ENCODE results near the gene PDCD11. TPM values are rescaled to one million over a fixed set of nuclear protein-coding genes. Genes with fewer than 3 reads are reported as not detected.

The PDCD11 gene
- total RNA-seq, 1 donor from 2014 or later = 4.8 TPM

GRCh38 chr10:103443475-103444185 is 47.2 kb downstream of the PDCD11 start:
- H3K27ac ChIP-seq = peak overlapping the region; percentile 3 to 90
- no peak for TF ChIP-seq CTCF (IDR thresholded peaks at IDR 0.05)

GRCh38 chr10:103444478-103444877 is 48.1 kb downstream of the PDCD11 start:
- TF ChIP-seq CTCF (IDR thresholded peaks at IDR 0.05) = no peak
- intact Hi-C loops (cut with DNase I) = no loop called here
- no peak overlapping the region for H3K4me3 ChIP-seq
- H3K9me3 ChIP-seq = no peaks in the 10 kb centered on the region
- no peaks in the 10 kb centered on the region for H3K27me3 ChIP-seq
- peaks cover 35 to 43% of the 10 kb centered on the region in 2 donors for H3K4me1 ChIP-seq
- no peak for DNase-seq (ENCODE audit: low spot score in 2 of 2)
- H3K36me3 ChIP-seq = peaks cover 70 to 85% of the 10 kb centered on the region in 2 donors
- peak overlapping the region; percentile 90 to 95 for H3K27ac ChIP-seq

More at GRCh38 chr10:103443475-103444185, 47.2 kb downstream of the PDCD11 start:
- no peaks in the 10 kb centered on the region for H3K27me3 ChIP-seq
- peaks cover 71 to 86% of the 10 kb centered on the region in 2 donors for H3K36me3 ChIP-seq
- H3K9me3 ChIP-seq = no peaks in the 10 kb centered on the region
- DNase-seq (ENCODE audit: low spot score in 2 of 2) = no peak
- H3K4me3 ChIP-seq = no peak overlapping the region
- H3K4me1 ChIP-seq = peaks cover 29 to 34% of the 10 kb centered on the region in 2 donors
- intact Hi-C loops (cut with DNase I) = no loop called here

GRCh38 chr10:103445366-103445765 is 48.9 kb downstream of the PDCD11 start:
- peaks cover 36 to 51% of the 10 kb centered on the region in 2 donors for H3K4me1 ChIP-seq
- intact Hi-C loops (cut with DNase I) = no loop called here
- H3K27me3 ChIP-seq = no peaks in the 10 kb centered on the region
- peak overlapping the region; percentile 90 to 95 for H3K27ac ChIP-seq
- H3K36me3 ChIP-seq = peaks cover 62 to 84% of the 10 kb centered on the region in 2 donors
- H3K4me3 ChIP-seq = no peak overlapping the region
- TF ChIP-seq CTCF (IDR thresholded peaks at IDR 0.05) = no peak
- DNase-seq (ENCODE audit: low spot score in 2 of 2) = no peak
- H3K9me3 ChIP-seq = no peaks in the 10 kb centered on the region

- Histone ChIP-seq H3K4me3 (no peak overlapping the region), H3K36me3 (peaks cover 56 to 78% of the 10 kb centered on the region in 2 donors), H3K27ac (peak overlapping the region; percentile 90 to 95), H3K4me1 (peaks cover 36 to 54% of the 10 kb centered on the region in 2 donors), H3K27me3 (no peaks in the 10 kb centered on the region), H3K9me3 (no peaks in the 10 kb centered on the region)
- intact Hi-C loops (cut with DNase I) = loop anchor here (2.0 kb wide), 1 partner anchor 49 kb away; the partner anchor contains the start of genes ATP5MK and PDCD11
- peak; percentile 49 to 95 for DNase-seq (ENCODE audit: low spot score in 2 of 2)
- TF ChIP-seq CTCF (IDR thresholded peaks at IDR 0.05) = no peak
These were observed 49.5 kb downstream of the PDCD11 start for GRCh38 chr10:103445767-103446567.

- peaks cover 36 to 54% of the 10 kb centered on the region in 2 donors for H3K4me1 ChIP-seq
- peak overlapping the region; percentile 90 to 95 for H3K27ac ChIP-seq
- intact Hi-C loops (cut with DNase I) = loop anchor here (2.0 kb wide), 1 partner anchor 50 kb away; the partner anchor contains the start of genes ATP5MK and PDCD11
- no peak overlapping the region for H3K4me3 ChIP-seq
- no peaks in the 10 kb centered on the region for H3K27me3 ChIP-seq
- DNase-seq (ENCODE audit: low spot score in 2 of 2) = no peak
- no peaks in the 10 kb centered on the region for H3K9me3 ChIP-seq
- TF ChIP-seq CTCF (IDR thresholded peaks at IDR 0.05) = no peak
- peaks cover 56 to 66% of the 10 kb centered on the region in 2 donors for H3K36me3 ChIP-seq
These were observed 50.8 kb downstream of the PDCD11 start for GRCh38 chr10:103447187-103447586.
